Measurements from ENCODE around the gene PDE11A. TPM values are rescaled to one million over a fixed set of nuclear protein-coding genes. Genes with fewer than 3 reads are reported as not detected.

PDE11A gene
- total and polyA plus RNA-seq, 4 donors, result 1.0 to 5.9 (median 1.7) TPM

- TF ChIP-seq ZBTB33 (IDR thresholded peaks at IDR 0.05) (no peak), YY1 (IDR thresholded peaks at IDR 0.05) (no peak), JUND (IDR thresholded peaks at IDR 0.05) (no peak), GABPA (IDR thresholded peaks at IDR 0.05 in 1 of 2, conservative IDR thresholded peaks at IDR 0.05 in 1 of 2) (no peak), ATF3 (IDR thresholded peaks at IDR 0.05) (no peak), HNF4A (conservative IDR thresholded peaks at IDR 0.05) (no peak), FOXA1 (IDR thresholded peaks at IDR 0.05) (no peak), SP1 (IDR thresholded peaks at IDR 0.05) (no peak)
Measured at GRCh38 chr2:178076130-178076529, 3.6 kb upstream of the PDE11A start (continued).

- H3K27me3 ChIP-seq (ENCODE audit: control insufficient read depth in 4 of 4, insufficient read depth in 4 of 4, low read length in 3 of 4), result no peaks in the 10 kb centered on the region
- WGBS, result 92% methylated on average over 1 of the region's 1 CpG
- no peak for DNase-seq (ENCODE audit: low spot score)
- no peaks in the 10 kb centered on the region for H3K36me3 ChIP-seq (ENCODE audit: control insufficient read depth in 4 of 4, insufficient read depth in 3 of 4, low read depth in 1 of 4, low read length in 3 of 4)
- no peak for TF ChIP-seq REST (IDR thresholded peaks at IDR 0.05)
- no peak for TF ChIP-seq EGR1 (IDR thresholded peaks at IDR 0.05; ENCODE audit: low read depth in 2 of 2)
- TF ChIP-seq GABPA (IDR thresholded peaks at IDR 0.05 in 1 of 2, conservative IDR thresholded peaks at IDR 0.05 in 1 of 2), result no peak
- TF ChIP-seq FOXA1 (IDR thresholded peaks at IDR 0.05), result no peak
- TF ChIP-seq NR2F2 (IDR thresholded peaks at IDR 0.05), result no peak
- no peak for TF ChIP-seq ZBTB33 (IDR thresholded peaks at IDR 0.05)
- TF ChIP-seq CTCF (IDR thresholded peaks at IDR 0.05; ENCODE audit: low read depth, low read length, missing input control), result no peak
- no peaks in the 10 kb centered on the region for H3K9me3 ChIP-seq (ENCODE audit: control insufficient read depth in 4 of 4, low read length in 3 of 4)
- H3K4me1 ChIP-seq (ENCODE audit: control insufficient read depth in 4 of 4, insufficient read depth in 4 of 4, low read length in 3 of 4), result peaks cover 2 to 34% (median 12%) of the 10 kb centered on the region in 4 donors
- no peak overlapping the region for H3K27ac ChIP-seq (ENCODE audit: low read depth in 1 of 2, low read length in 2 of 2)
- H3K9ac ChIP-seq (ENCODE audit: low read depth in 1 of 2, low read length in 2 of 2), result no peak overlapping the region
- H3K4me3 ChIP-seq (ENCODE audit: low read depth in 1 of 3, low read length in 3 of 3), result no peak overlapping the region
Measured at GRCh38 chr2:178075006-178075326, 2.4 kb upstream of the PDE11A start.
